Suprapubic skin (tissue), 4 donors: ENCODE data around the gene AKAP8L.

ENCODE experiments used
- POLR2A ChIP-seq, 2 donors: fragments of 450-650 bp; IDR thresholded peaks; one replicate each; pipeline ENCODE4 v1.6.1; 2017; ENCODE audit warnings: antibody characterized with exemption in 2 of 2, mild to moderate bottlenecking in 2 of 2, moderate library complexity in 2 of 2
- POLR2AphosphoS5 ChIP-seq, 3 donors: sonication (generic); formaldehyde crosslinking; IDR thresholded peaks; one replicate each; pipeline ENCODE4 v1.6.1; 2017; ENCODE audit warnings: antibody characterized with exemption in 3 of 3
- TF ChIP-seq, protein P1 (sequence below), 2 donors: fragments of 200-600 bp in 1 of 2; fragments of 450-650 bp in 1 of 2; sonication (generic) in 1 of 2; IDR thresholded peaks; one replicate each; pipeline ENCODE4 v1.5.1; 2016 to 2019; ENCODE audit warnings: antibody characterized with exemption in 2 of 2, mild to moderate bottlenecking in 1 of 2, moderate library complexity in 1 of 2

GRCh38 chr19:15430526-15431120 lies 11.8 kb upstream of the AKAP8L start:
- TF ChIP-seq POLR2A (IDR thresholded peaks at IDR 0.05) (no peak), POLR2AphosphoS5 (IDR thresholded peaks at IDR 0.05) (no peak)
- TF ChIP-seq, protein P1, sequence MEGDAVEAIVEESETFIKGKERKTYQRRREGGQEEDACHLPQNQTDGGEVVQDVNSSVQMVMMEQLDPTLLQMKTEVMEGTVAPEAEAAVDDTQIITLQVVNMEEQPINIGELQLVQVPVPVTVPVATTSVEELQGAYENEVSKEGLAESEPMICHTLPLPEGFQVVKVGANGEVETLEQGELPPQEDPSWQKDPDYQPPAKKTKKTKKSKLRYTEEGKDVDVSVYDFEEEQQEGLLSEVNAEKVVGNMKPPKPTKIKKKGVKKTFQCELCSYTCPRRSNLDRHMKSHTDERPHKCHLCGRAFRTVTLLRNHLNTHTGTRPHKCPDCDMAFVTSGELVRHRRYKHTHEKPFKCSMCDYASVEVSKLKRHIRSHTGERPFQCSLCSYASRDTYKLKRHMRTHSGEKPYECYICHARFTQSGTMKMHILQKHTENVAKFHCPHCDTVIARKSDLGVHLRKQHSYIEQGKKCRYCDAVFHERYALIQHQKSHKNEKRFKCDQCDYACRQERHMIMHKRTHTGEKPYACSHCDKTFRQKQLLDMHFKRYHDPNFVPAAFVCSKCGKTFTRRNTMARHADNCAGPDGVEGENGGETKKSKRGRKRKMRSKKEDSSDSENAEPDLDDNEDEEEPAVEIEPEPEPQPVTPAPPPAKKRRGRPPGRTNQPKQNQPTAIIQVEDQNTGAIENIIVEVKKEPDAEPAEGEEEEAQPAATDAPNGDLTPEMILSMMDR (IDR thresholded peaks at IDR 0.05), result no peak
